Fibroblast of lung (primary cell): Measurements from ENCODE around the gene CCIN. TPM values are rescaled to one million over a fixed set of nuclear protein-coding genes. Genes with fewer than 3 reads are reported as not detected.

ENCODE experiments used
- DNase-seq, 2 donors: peaks; one replicate each; pipeline versions ENCODE4 v3.0.0 to v3.0.0-alpha.2; 2010; ENCODE audit warnings: low read depth in 2 of 2
- H2AFZ ChIP-seq: 2 replicates; pipeline ENCODE4 v1.5.1; 2012; ENCODE audit warnings: low read length, control low read depth, inconsistent platforms
- H3K27ac ChIP-seq: 2 replicates; pipeline ENCODE4 v1.5.1; 2011; ENCODE audit warnings: low read length, control low read depth; ENCODE audit not compliant: insufficient read depth
- H3K27me3 ChIP-seq: 2 replicates; pipeline ENCODE4 v1.5.1; 2011; ENCODE audit warnings: mild to moderate bottlenecking, low read length; ENCODE audit not compliant: control insufficient read depth, insufficient read depth
- H3K36me3 ChIP-seq: 2 replicates; pipeline ENCODE4 v1.5.1; 2011; ENCODE audit warnings: low read length; ENCODE audit not compliant: control insufficient read depth, insufficient read depth
- H3K4me1 ChIP-seq: 2 replicates; pipeline ENCODE4 v1.5.1; 2011; ENCODE audit warnings: low read length; ENCODE audit not compliant: control insufficient read depth, insufficient read depth; ENCODE audit errors: extremely low read depth
- H3K4me2 ChIP-seq: 2 replicates; pipeline ENCODE4 v1.5.1; 2011; ENCODE audit warnings: low read length, control low read depth; ENCODE audit not compliant: insufficient read depth; ENCODE audit errors: extremely low read depth
- H3K4me3 ChIP-seq, 4 experiments: fragments of 200-600 bp in 1 of 4; sonication (generic) in 1 of 4; replicated peaks in 1 of 4; 2 replicates each; pipeline ENCODE4 v1.5.1; 2011 to 2016; ENCODE audit warnings: low read length in 4 of 4, low read depth in 3 of 4, mild to moderate bottlenecking in 3 of 4, control low read depth in 2 of 4, inconsistent platforms in 1 of 4, mixed read lengths in 1 of 4; ENCODE audit not compliant: insufficient read depth in 1 of 4; ENCODE audit errors: control extremely low read depth in 1 of 4
- H3K79me2 ChIP-seq: 2 replicates; pipeline ENCODE4 v1.5.1; 2012; ENCODE audit warnings: mild to moderate bottlenecking, low read length, inconsistent platforms; ENCODE audit not compliant: control insufficient read depth, insufficient read depth
- H3K9ac ChIP-seq: 2 replicates; pipeline ENCODE4 v1.5.1; 2011; ENCODE audit warnings: mild to moderate bottlenecking, low read length, control low read depth; ENCODE audit not compliant: insufficient read depth
- H3K9me3 ChIP-seq: 2 replicates; pipeline ENCODE4 v1.5.1; 2012; ENCODE audit warnings: low read depth, low read length; ENCODE audit not compliant: control insufficient read depth, insufficient read depth
- H4K20me1 ChIP-seq: 2 replicates; pipeline ENCODE4 v1.5.1; 2011; ENCODE audit warnings: low read length; ENCODE audit not compliant: control insufficient read depth, insufficient read depth; ENCODE audit errors: extremely low read depth
- EZH2 ChIP-seq: IDR thresholded peaks from 2 replicates; pipeline ENCODE4 v1.5.1; 2012; ENCODE audit warnings: low read length, control low read depth, mild to moderate bottlenecking; ENCODE audit errors: missing control alignments
- polyA plus RNA-seq, 2 donors: library from polyadenylated mRNA; depleted of rRNA in 1 of 2; stranded (reverse) in 1 of 2; unstranded in 1 of 2; fragments of >200 nt; gene quantifications; 2 replicates each; pipeline ENCODE4 v1.2.1, GENCODE V29; 2011 to 2012; ENCODE audit warnings: missing spikeins in 1 of 2
- total RNA-seq: library from RNA; depleted of rRNA; stranded (reverse); fragments of >200 nt; gene quantifications from 2 replicates; pipeline ENCODE4 v1.2.1, GENCODE V29; 2014
- TF ChIP-seq, protein P1 (sequence below), 2 donors: IDR thresholded peaks in 1 of 2; conservative IDR thresholded peaks in 1 of 2; 1 replicate in 1 of 2; 2 replicates in 1 of 2; pipeline ENCODE4 v1.5.1; 2011 to 2012; ENCODE audit warnings: low read length in 2 of 2, control low read depth in 1 of 2, inconsistent platforms in 1 of 2, low read depth in 1 of 2, mild to moderate bottlenecking in 1 of 2

CCIN gene
- total and polyA plus RNA-seq, 2 donors (not counting 1 experiment from before 2014, with no cell fraction given), result 0.40 to 1.3 TPM

DNA sequence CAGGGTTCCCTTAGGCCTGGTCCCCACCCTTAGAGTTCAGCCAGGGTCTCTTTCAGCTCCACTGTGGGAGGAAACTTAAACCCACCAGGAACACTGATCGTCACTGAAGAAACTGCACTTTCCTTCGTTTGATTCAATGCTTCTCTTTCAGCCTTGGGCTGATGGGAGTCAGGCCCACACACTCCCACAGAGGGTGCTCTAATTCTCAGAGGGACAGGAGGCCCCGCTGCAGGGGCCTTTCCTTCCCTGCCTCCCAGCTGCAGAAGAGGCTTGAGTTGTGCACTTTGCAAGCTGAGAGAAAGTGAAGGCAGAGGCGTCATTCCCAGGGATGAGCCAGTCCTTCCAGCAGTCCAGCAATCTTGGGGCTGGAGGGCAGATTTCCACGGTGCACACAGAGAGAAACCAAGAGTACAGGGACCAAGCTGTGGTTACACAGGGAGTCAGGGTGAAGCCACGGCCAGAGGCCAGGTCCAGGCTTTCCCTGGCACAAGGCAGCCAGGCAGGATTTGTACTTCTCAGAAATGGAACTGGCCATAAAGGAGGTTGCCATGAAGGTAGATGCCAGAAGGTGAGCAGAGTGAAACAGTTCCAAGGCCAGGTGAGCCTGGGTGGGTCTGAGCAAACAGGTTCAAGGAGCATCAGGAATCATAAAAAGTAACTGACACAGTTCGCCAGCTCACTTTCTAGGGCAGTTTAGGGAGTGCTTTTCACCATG, 43.0 kb upstream of the CCIN start:
- H2AFZ ChIP-seq, result no peak overlapping the region

DNA sequence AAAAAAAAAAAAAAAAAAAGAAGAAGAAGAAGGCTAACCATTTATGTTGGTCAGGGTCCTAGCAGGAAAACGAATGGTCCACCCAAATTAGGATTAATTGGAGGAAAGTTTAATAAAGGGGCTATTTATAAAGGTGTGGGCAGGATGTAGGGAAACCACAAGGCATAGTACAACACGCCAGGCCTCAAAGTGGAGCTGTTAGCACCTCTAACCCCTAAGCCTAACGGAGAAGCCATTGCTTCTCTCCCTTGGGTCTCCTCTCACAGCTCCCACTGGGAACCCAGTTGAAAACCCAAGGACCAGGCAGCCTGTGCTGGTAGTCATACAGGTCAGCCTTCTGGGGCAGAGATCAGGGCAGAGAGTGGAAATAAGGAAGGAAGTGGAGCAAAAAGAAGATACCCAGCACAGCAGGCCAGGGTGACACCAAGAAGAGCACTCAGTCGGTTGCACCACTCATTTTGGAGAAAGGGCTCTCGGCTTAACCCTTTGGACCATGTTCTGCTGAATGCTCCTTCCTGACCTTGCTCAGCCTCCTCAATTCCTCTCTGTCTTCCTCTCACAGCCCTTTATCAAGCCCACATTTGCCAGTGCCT, 41.4 kb upstream of the CCIN start:
- TF ChIP-seq EZH2, result no peak
- TF ChIP-seq, protein P1, sequence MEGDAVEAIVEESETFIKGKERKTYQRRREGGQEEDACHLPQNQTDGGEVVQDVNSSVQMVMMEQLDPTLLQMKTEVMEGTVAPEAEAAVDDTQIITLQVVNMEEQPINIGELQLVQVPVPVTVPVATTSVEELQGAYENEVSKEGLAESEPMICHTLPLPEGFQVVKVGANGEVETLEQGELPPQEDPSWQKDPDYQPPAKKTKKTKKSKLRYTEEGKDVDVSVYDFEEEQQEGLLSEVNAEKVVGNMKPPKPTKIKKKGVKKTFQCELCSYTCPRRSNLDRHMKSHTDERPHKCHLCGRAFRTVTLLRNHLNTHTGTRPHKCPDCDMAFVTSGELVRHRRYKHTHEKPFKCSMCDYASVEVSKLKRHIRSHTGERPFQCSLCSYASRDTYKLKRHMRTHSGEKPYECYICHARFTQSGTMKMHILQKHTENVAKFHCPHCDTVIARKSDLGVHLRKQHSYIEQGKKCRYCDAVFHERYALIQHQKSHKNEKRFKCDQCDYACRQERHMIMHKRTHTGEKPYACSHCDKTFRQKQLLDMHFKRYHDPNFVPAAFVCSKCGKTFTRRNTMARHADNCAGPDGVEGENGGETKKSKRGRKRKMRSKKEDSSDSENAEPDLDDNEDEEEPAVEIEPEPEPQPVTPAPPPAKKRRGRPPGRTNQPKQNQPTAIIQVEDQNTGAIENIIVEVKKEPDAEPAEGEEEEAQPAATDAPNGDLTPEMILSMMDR (conservative IDR thresholded peaks at IDR 0.05 in 1 of 2, IDR thresholded peaks at IDR 0.05 in 1 of 2; ENCODE audit: low read depth in 1 of 2, low read length in 2 of 2), result no peak
- Histone ChIP-seq H3K4me2 (no peak overlapping the region), H3K9ac (no peak overlapping the region), H3K4me3 (no peak overlapping the region), H3K4me1 (no peaks in the 10 kb centered on the region), H3K79me2 (no peaks in the 10 kb centered on the region), H3K36me3 (peaks cover 6% of the 10 kb centered on the region), H3K27me3 (no peaks in the 10 kb centered on the region), H3K9me3 (no peaks in the 10 kb centered on the region), H2AFZ (no peak overlapping the region), H4K20me1 (peaks cover 2% of the 10 kb centered on the region), H3K27ac (no peak overlapping the region)
- DNase-seq, result no peak

More for the DNA sequence above, 43.0 kb upstream of the CCIN start:
- no peak overlapping the region for H3K9ac ChIP-seq
- H3K4me2 ChIP-seq, result no peak overlapping the region
- H3K27ac ChIP-seq, result no peak overlapping the region
- H3K4me1 ChIP-seq, result no peaks in the 10 kb centered on the region
- peaks cover 17% of the 10 kb centered on the region for H3K36me3 ChIP-seq
- no peaks in the 10 kb centered on the region for H3K27me3 ChIP-seq
- no peaks in the 10 kb centered on the region for H3K9me3 ChIP-seq
- H3K79me2 ChIP-seq, result no peaks in the 10 kb centered on the region
- DNase-seq, result no peak
- TF ChIP-seq EZH2, result no peak
- TF ChIP-seq, protein P1 (conservative IDR thresholded peaks at IDR 0.05 in 1 of 2, IDR thresholded peaks at IDR 0.05 in 1 of 2; ENCODE audit: low read depth in 1 of 2, low read length in 2 of 2), result no peak
- no peak overlapping the region for H3K4me3 ChIP-seq
- H4K20me1 ChIP-seq, result peaks cover 2% of the 10 kb centered on the region

DNA sequence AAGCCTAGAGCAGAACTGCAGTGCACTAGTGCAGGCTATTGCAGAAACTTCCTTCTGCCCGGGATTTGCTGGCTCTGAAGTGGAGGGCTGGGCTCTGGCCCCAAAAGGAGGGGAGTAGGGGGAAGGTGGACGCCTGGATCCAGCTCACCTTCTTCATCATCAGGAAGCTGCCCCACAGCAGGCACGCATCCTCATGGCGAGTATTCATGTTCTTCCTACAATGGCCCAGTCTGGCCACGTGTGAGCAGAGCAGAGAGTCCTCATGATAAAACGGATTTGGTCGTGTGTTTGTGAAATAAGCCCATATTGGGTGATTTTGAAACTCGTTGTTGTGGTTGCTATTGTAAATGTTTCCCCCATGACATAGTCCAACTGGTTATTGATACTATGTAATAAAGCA, 40.8 kb upstream of the CCIN start:
- no peak overlapping the region for H3K9ac ChIP-seq
- no peak overlapping the region for H3K27ac ChIP-seq
- H3K27me3 ChIP-seq, result no peaks in the 10 kb centered on the region
- no peaks in the 10 kb centered on the region for H3K79me2 ChIP-seq
- TF ChIP-seq, protein P1 (conservative IDR thresholded peaks at IDR 0.05 in 1 of 2, IDR thresholded peaks at IDR 0.05 in 1 of 2; ENCODE audit: low read depth in 1 of 2, low read length in 2 of 2), result no peak
- TF ChIP-seq EZH2, result no peak
- no peak overlapping the region for H2AFZ ChIP-seq
- no peaks in the 10 kb centered on the region for H3K4me1 ChIP-seq
- H3K9me3 ChIP-seq, result no peaks in the 10 kb centered on the region
- H4K20me1 ChIP-seq, result peaks cover 2% of the 10 kb centered on the region
- no peak for DNase-seq
- H3K4me3 ChIP-seq, result no peak overlapping the region
- peaks cover 4% of the 10 kb centered on the region for H3K36me3 ChIP-seq
- H3K4me2 ChIP-seq, result no peak overlapping the region
